Skin of body (tissue), 2 donors: ENCODE measurements around the gene COL4A6. TPM values are rescaled to one million over a fixed set of nuclear protein-coding genes. Genes with fewer than 3 reads are reported as not detected.

Experiments
- DNase-seq: peaks from one replicate; lab custom pipeline; 2025; lab: John Stamatoyannopoulos, UW
- total RNA-seq: library from RNA; depleted of rRNA; stranded (reverse); fragments of >200 nt; gene quantifications from one replicate; pipeline ENCODE4 v1.2.3, GENCODE V29; 2014

COL4A6 gene
- total RNA-seq, 1 donor from 2014 or later = 7.3 TPM

DNA sequence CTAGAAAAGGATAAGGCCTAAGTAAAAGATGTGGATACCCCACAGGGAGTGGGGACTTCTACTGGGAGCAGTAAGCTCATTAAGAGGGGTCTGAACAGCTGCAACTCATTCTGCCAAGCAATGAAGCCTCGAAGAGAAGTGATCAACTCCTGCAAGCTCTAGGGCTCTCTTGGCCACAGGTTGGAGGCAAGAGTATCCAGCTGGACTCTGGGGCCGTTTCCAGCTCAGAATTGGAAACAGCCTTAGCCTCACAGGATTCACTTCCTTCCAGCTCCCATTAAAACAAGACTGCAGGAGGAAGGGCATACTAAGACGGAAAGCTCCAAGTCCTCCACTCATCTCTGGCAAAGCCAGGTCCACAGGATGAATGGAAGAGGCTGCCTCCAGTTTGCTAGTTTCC is 220.3 kb downstream of the COL4A6 start:
- DNase-seq = peak; percentile 8

DNA sequence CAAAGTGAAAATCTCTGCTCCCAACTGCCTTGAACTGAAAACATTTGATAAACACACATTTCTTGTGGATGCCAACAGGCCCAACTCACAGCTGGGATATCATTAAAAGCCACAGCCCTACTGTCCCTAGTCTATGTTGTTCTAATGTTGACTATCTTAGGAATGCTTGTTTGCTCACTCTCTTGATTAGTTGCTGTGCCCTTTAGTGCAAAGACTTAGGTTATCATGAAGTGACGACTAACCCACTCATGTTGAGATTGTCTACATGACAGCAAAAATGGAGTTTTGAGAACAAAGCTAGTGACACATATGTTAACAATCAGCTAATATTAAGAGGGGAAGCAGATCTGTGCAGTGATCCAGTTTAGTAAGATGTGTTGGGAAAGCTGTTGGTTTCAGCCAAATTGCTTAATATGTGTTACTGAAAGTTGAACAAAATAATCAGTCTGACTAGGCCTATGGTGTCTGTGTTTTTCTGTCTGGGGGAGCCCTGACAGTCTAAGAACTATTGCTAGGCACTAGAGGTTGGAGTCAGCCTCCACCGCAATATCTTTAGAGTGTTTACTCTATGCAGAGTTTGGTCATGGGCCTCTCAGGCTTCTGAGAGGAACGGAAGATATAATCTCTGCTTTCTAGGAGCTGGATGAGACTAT is 221.2 kb downstream of the COL4A6 start:
- DNase-seq = peak; percentile 43

DNA sequence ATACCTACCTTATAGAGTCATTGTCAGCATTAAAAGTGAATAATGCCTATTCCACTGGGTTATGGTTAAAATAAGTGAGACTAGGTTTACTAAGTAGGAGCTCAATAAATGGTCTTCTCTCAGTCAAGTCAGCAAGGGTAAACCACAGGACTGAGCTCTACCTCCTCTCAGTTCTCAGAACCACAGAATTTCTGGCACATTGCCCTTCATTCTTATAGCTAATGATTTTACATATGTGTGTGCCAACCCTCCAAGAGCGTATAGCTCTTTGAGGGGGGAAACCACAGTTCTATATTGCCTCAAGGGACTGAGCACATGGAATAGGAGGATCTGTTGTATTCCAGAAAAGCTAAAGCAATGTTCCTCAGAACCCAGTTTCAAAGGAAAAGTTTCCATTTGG is 221.8 kb downstream of the COL4A6 start:
- no peak for DNase-seq

DNA sequence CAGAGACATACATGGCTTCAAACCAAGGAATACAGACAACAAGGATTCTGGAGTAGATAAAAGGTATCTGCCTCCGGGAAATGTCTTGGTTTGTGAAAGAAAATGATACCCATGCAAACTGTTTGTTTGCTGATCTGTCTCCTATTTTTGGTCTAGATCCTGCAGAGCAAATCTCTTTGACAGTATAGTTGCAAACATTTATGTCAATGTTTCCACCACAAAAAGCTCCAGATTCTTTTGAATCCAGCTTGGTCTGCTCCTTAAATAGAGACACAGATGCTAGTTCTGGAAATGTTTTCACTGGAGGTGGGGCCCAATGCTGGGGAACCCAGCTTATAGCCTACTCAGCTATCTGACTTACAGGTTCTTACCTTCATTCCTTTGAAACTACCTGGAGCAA is 226.9 kb downstream of the COL4A6 start:
- DNase-seq = peak; percentile 14

DNA sequence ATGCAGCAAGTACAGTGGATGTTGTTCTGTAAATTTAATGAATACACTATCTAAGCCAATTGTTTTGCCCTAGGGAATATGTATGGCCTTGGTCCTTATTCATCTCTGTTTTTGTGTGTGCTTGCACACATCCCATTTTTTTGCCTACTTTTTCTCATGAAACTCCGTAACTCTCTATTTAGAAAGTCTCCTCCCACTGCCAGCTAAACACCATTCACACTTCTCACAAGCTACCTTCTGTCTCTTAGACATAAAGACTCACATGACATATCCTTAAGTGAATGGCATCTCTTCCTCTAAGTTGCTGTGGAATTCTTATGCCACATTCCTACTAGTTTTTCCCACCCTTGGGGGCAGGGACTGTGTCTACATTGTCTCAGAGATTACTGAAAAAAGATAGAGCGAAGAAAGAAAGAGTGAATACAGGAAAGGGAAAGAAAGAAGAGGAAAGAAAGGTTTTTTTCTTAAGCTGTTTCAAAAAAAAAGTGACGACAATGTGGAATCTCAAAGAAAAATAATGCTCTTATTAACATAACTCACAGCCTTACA is 229.1 kb downstream of the COL4A6 start:
- DNase-seq = no peak

DNA sequence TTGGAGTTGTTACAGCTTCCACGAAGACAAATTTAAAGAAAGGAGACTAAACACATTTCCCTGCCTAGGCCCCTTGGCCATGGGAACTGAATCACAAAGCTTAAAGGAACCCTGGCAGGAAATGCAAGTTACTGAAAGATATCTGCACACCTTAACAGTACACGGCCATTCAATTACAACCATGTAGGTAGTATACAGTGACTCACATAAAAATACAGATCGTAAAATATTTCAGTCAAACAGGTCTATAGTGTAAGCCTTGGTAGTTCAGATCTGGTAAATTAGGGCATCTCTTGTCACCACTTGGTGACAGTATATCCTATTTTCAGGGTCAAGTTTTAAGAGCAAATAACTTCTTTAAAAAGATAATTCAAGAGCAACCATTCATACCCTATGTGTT is 234.7 kb downstream of the COL4A6 start:
- no peak for DNase-seq

DNA sequence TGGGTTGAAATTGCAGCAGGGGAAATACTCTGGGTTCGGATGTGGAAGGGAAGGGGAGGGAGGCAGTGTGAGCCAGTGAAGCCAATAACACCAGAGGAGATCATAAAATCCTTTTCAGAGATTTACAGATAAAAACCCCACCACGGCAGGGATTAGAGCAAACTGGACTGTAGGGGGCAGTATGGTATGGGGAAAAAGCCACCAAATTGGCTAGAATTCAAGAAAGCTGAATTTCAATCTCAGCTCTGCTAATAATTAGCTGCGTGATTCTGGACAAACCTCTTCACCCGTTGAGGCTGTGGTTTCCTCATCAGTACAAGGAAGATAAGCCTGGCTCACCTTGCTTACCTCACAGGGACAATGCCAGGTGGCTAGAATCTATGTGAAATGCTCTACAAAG is 238.5 kb downstream of the COL4A6 start:
- peak; percentile 29 for DNase-seq

DNA sequence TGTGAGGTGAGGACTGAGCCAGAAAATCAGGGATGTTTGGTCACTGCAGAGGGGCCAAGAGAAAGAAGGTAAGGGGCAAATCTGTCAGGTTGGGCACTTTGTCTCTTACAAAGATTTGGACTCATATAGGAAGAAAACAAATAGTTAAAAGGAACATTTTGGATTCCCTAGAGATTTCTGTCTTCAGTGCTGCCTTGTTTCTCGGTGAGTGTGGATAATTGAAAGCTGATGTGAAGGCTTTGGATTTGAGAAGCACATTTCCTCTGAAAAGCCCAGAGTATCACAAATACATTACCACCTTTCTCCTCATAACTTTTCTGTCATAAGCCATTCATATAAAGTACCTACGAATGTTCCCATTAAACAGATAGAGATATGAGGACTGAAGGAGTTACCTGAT is 239.2 kb downstream of the COL4A6 start:
- DNase-seq = no peak

DNA sequence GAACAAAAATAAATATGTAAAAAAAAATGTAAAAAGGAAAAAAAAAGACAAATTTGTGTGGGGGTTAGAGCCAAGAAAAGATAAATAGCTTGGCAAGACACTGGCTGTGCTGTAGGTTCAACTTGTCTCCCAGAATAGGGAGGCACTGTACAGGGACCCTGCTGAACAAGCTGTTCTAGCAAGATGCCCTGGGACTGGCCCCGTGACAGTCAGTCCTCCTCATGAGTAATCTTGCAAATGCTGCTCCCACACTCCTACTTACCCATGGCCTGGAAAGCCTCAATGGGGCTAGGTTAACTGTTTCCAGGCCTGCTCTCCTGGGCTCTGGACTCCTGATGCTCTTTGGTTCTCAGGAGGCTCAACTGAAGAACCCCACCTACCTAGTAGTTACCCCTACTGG is 239.8 kb downstream of the COL4A6 start:
- no peak for DNase-seq

DNA sequence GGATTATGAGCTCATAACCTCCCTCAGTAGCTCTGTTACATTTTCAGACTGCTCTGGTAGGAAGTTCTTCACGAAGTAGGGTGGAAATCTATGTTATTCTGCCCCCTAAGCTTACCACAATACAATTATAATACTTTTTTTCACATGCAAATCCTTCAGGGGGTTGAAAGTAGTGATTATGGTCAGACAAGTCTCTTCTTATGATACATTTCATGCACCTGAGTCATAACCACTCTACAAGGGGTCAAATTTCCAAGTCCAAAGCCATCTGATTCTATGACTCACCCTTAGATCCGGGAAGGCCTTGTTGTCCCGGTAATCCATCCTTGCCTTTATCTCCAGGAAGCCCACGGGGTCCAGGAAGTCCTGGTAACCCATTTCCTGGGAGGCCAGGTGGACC is 251.4 kb downstream of the COL4A6 start:
- DNase-seq = no peak

DNA sequence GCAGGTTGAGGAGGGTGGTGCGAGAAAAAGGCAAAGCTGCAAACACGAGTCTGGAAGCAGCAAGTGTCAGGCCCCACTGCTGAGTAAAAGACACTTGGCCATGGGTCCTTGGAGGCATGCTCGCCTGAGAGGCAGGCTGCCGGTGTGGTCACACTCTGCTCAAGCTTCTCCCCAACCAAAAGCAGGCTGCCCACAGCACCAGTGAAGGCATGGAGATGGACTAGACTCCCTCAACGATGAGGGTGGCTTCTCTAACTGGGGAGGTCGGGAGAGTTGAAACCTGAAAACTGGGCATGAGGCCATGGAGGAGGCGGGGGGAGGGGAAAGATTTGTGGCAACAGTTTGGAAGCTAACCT is 260.1 kb downstream of the COL4A6 start:
- no peak for DNase-seq

DNA sequence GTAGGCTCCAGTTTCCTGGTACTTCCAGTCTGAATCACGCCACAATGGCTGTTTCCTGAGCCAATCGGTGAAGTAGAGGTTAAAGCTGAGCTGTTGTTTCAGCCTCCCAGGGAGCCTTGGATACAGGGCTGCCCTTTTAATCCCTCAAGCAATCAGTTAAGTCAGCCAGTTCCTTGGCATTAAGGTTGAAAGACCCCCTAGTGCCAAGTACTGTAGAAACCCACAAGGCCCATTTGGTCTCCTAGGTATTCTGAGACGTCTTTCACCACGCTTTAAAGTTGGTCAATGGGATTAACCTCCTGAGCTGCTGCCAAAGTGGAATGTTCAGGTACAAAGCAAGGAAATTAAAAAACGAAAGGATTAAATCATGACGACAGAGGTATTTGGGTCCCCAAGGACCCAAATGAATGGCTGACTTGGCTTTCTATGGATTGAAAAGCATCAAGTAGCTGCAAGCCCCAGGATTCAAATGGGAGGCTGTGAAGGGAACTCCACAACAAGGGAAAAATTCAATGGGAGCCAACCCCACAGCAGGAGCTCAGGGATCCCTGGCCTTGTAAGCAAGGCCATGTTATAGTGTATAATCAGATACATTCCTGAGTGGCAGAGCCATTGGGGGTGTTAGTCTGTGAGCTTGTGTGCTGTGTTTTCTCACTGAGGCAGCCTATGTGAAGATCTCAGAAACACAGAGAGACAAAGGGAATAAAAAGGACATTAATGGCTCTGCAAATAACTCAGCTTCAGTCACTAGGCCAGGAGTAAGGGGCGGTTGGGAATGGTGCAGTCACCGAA is 260.7 kb downstream of the COL4A6 start:
- DNase-seq = no peak

DNA sequence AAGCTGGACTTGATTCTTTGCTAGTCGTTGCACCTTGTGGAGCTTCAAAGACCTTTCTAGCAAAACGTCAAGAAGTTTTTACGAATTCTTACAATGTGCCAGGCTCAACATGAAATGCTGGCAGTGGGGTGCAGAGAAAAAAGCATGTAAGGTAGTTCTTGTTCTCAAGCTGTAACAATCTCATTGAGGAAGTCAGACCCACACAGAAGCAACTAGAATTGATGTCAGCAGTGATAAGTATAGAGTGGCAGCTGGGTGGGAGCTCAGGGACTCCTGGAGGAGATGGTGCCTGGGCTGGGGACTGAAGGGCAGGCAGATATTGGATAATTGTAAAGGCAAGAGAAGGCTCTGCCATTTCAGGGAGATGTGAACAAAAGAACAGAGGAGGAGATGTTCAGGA is 264.3 kb downstream of the COL4A6 start:
- DNase-seq = no peak

DNA sequence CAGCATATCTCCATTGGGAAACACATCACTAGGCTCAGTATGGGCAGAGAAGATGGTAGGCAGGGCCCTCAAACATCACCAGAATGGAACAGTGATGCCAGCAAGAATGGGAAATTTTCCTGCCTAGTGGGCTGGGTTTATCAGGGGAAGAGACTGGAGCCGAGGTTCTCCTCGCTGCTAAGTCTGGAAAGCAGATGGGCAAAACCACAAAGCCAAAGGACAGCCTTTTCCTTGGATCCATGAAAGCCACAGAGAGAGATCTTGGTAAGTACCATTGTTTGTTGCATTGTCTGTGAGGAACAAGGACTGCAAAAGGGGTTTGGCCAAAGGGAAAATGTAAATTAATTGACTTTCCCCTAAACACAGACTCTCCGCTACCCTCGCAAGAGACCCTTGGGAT is 266.6 kb downstream of the COL4A6 start:
- no peak for DNase-seq

DNA sequence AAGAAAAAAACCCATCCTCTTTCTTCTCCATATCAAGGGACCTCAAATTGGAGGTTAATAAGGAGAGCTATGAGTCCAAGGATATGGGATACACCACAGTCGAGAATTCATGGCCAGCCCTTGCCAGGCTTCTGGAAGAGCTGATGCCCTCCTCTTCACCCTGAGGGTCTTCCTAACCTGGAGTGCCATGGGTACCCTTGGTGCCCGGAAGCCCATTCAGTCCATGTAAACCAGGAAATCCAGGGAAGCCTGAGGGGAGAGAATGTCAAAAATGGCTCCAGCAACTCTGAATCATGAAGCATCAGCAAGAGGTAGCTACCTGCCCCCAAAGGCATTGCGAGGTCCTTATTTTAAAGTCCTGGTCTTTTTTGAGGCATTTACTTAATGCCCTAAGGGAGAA is 268.5 kb downstream of the COL4A6 start:
- DNase-seq = no peak

DNA sequence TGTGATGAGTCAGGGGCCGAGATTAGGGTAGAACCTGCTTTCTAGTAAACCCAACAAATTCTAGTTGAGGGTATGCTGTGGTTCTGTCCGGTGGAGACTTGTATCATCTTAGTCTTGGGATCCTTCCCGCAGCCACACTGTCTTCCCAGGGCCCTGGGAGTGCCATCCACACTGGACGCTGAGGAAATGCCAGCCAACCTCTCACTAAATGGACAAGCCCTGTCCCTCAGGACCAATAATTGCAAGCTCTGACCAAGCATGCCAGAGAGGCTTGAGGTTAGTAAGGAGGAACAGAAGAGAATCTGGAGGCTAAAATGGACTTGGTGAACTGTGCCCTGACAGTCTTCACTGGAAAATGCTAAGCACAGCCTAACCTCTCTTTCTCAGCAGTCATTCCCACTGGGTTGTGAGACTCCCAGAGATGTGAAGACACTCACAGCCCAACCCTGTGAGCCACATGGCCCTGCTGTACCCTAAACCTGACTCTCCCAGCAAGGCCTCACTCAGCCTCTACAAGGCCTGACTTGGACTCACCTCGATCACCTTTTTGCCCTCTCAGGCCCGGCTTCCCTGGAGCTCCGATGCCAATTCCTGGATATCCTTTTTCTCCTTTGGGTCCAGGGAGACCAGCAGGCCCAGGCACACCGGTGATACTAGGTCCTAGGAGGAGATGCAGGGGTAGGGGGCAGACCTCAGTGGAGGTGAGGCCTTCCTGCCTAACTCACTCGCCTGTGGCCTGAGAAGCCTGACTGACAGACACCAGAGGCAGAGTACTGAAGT is 269.1 kb downstream of the COL4A6 start:
- no peak for DNase-seq

DNA sequence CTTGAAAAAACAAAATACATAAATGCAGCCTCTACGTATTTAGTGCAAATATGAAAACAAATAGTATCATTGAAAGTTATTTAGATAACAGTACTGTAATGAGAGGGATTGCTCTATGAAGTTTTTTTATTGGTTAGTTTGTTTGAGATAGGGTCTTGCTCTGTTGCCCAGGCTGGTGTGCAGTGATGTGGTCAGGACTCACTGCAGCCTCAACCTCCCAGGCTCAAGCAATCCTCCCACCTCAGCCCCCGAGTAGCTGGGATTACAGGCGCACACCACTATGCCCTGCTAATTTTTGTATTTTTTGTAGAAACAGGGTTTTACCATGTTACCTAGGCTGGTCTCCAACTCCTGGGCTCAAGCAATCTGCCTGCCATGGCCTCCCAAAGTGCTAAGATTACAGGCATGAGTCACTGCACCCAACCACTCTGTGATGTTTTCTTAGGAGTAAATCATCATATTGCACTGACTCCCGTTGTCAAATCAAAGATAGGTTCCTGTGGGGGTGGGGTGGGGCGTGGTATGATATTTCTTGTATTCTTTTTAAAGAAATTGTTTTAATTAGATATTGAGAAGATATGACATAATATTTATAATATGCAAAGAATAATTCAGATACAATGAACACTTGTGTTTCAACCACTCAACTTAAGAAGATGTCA is 270.9 kb downstream of the COL4A6 start:
- no peak for DNase-seq

DNA sequence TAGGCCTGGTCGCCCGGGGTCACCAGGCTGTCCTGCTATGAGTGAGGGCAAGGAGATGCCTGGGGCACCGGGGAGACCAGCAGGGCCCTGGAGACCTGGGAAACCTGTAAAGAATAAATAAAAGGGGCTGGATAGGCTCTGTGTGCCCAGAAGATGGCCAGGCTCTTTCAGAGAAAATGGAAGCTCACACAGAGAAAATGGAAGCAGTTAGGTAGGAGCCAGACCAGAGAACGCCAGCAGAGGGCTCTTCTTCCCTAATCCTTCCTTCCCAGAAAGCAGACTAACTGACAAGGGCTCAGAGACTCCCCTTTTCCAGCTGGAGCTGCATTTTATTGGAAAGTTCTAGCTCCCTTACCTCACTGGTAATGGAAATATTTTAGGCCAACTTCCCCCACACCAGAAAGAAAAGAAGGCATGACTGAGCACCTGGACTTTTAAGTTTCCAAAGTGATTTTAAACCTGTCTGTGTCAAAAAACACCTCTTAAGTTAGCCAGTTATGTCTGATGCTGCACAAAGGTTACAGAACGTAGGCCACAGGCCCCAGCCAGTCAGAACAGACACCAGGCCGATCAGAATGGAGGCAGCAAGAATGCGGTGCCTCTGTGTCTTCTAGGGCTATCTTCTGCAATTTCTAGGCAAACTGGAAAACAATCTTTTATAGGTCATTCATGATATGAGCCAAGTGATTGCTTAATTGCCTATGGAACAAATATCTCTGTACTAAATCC is 272.7 kb downstream of the COL4A6 start:
- peak; percentile 7 for DNase-seq

DNA sequence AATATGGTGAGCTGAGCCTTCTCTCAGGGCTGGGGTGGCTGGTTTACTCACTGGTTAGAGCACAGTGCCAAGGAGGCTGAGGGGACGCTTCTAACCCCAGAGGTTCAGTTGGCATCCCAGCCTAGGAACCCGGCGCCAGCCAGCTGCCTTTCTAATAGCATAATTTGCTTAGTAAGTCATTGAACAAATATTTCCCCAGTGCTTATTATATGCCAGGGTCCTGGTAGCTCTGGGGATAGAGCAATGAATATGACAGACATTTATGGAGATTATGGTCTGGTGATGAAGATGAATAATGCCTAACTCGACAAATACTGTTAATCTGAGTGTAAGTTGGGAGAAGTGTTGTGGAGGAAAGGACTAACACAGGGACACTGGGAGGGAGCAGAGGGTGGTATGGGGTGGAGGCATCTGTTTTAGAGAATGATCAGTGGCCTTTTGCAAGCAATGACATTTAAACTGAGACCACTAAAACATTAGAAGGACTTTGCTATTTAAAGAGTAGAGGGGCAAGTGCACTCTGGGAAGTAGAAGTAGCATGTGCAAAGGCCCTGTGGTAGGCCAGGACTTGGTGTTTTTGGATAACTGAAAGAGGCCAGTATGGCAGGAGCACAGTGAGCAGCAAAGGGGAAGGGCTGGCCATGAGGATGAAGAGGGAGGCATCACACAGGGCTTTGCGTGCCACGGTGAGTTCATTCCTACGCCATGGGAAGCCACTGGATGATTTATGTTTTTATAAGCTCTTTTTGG is 274.7 kb downstream of the COL4A6 start:
- DNase-seq = no peak

DNA sequence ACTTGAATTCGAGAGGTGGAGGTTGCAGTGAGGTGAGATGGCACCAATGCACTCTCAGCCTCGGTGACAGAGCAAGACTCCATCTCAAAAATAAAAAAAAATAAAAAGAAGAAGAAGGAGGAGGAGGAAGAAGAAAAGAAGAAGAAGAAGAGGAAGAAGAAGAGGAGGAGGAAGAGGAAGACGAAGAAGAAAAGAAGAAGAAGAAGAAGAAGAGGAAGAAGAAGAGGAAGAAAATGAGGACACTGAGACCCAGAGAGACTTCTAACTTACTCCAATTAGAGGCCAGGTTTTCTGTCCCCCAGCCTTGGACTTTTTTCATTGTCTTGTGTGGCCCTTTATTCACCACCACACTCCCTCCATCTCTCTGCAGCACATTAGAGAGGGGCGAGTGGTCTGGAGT is 276.0 kb downstream of the COL4A6 start:
- DNase-seq = no peak
